ENCODE results near the gene DOCK1.

The DOCK1 gene

GRCh38 chr10:126997801-126998590, 92.8 kb downstream of the DOCK1 start:
- in situ Hi-C loops (cut with MboI; ENCODE audit: low pct_unique_long_range_greater_than_20kb, low sequenced_read_pairs, unreplicated experiment), result no loop called here
- TF ChIP-seq, protein P1, sequence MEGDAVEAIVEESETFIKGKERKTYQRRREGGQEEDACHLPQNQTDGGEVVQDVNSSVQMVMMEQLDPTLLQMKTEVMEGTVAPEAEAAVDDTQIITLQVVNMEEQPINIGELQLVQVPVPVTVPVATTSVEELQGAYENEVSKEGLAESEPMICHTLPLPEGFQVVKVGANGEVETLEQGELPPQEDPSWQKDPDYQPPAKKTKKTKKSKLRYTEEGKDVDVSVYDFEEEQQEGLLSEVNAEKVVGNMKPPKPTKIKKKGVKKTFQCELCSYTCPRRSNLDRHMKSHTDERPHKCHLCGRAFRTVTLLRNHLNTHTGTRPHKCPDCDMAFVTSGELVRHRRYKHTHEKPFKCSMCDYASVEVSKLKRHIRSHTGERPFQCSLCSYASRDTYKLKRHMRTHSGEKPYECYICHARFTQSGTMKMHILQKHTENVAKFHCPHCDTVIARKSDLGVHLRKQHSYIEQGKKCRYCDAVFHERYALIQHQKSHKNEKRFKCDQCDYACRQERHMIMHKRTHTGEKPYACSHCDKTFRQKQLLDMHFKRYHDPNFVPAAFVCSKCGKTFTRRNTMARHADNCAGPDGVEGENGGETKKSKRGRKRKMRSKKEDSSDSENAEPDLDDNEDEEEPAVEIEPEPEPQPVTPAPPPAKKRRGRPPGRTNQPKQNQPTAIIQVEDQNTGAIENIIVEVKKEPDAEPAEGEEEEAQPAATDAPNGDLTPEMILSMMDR (IDR thresholded peaks at IDR 0.05; ENCODE audit: extremely low read depth, insufficient read depth, missing control alignments), result no peak
- DNase-seq (ENCODE audit: low spot score), result no peak

- in situ Hi-C loops (cut with MboI; ENCODE audit: low pct_unique_long_range_greater_than_20kb, low sequenced_read_pairs, unreplicated experiment), result no loop called here
- no peak for DNase-seq (ENCODE audit: low spot score)
These were observed 95.4 kb downstream of the DOCK1 start for GRCh38 chr10:127000598-127000997.

GRCh38 chr10:127003032-127003685, 97.9 kb downstream of the DOCK1 start:
- in situ Hi-C loops (cut with MboI; ENCODE audit: low pct_unique_long_range_greater_than_20kb, low sequenced_read_pairs, unreplicated experiment), result no loop called here
- TF ChIP-seq, protein P1 (IDR thresholded peaks at IDR 0.05; ENCODE audit: extremely low read depth, insufficient read depth, missing control alignments), result no peak
- no peak for DNase-seq (ENCODE audit: low spot score)

More at GRCh38 chr10:127000598-127000997, 95.4 kb downstream of the DOCK1 start:
- TF ChIP-seq, protein P1 (IDR thresholded peaks at IDR 0.05; ENCODE audit: extremely low read depth, insufficient read depth, missing control alignments), result no peak

GRCh38 chr10:127006453-127006852, 101.2 kb downstream of the DOCK1 start:
- TF ChIP-seq, protein P1 (IDR thresholded peaks at IDR 0.05; ENCODE audit: extremely low read depth, insufficient read depth, missing control alignments), result no peak
- in situ Hi-C loops (cut with MboI; ENCODE audit: low pct_unique_long_range_greater_than_20kb, low sequenced_read_pairs, unreplicated experiment), result no loop called here
- DNase-seq (ENCODE audit: low spot score), result no peak

GRCh38 chr10:127009366-127009765, 104.1 kb downstream of the DOCK1 start:
- TF ChIP-seq, protein P1 (IDR thresholded peaks at IDR 0.05; ENCODE audit: extremely low read depth, insufficient read depth, missing control alignments), result no peak
- in situ Hi-C loops (cut with MboI; ENCODE audit: low pct_unique_long_range_greater_than_20kb, low sequenced_read_pairs, unreplicated experiment), result no loop called here
- DNase-seq (ENCODE audit: low spot score), result no peak

GRCh38 chr10:127011174-127011573, 105.9 kb downstream of the DOCK1 start:
- no peak for DNase-seq (ENCODE audit: low spot score)
- in situ Hi-C loops (cut with MboI; ENCODE audit: low pct_unique_long_range_greater_than_20kb, low sequenced_read_pairs, unreplicated experiment), result no loop called here
- TF ChIP-seq, protein P1 (IDR thresholded peaks at IDR 0.05; ENCODE audit: extremely low read depth, insufficient read depth, missing control alignments), result no peak
